Measurements from ENCODE around the gene CAMK2N1.

The CAMK2N1 gene

DNA sequence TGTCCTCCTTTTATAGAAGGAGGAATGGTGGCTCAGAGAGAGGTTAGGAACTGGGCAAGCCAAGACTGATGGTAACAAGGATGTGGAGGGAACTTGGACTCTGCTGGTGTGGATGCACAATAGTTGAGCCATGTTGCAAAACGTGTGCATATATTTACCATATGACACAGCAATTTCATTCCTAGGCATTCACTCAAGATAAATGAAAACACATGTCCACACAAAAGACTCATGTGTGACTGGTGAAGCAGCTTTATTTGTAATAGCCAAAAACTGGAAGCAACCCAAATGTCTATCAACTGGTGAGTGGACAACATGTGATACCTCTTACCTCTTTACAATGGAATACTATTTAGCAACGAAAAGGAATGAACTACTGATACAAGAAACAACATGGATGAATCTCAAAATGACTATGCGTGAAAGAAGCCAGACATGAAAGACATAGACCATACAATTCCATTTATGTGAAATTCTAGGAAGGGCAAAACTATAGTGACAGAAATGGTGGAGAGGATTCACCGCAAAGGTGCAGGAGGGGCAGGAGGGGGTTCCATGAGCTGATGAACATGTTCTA lies 36.2 kb downstream of the CAMK2N1 start:
- TF ChIP-seq GATA3 (IDR thresholded peaks at IDR 0.05; ENCODE audit: low read depth, low read length) (no peak), GATA2 (IDR thresholded peaks at IDR 0.05; ENCODE audit: low read depth, low read length) (no peak)

GRCh38 chr1:20448671-20449071 lies 37.3 kb downstream of the CAMK2N1 start:
- no peak for TF ChIP-seq GATA3 (IDR thresholded peaks at IDR 0.05; ENCODE audit: low read depth, low read length)
- TF ChIP-seq GATA2 (IDR thresholded peaks at IDR 0.05; ENCODE audit: low read depth, low read length) = no peak

- no peak for TF ChIP-seq GATA3 (IDR thresholded peaks at IDR 0.05; ENCODE audit: low read depth, low read length)
- no peak for TF ChIP-seq GATA2 (IDR thresholded peaks at IDR 0.05; ENCODE audit: low read depth, low read length)
These were observed 38.2 kb downstream of the CAMK2N1 start for GRCh38 chr1:20447794-20448193.

DNA sequence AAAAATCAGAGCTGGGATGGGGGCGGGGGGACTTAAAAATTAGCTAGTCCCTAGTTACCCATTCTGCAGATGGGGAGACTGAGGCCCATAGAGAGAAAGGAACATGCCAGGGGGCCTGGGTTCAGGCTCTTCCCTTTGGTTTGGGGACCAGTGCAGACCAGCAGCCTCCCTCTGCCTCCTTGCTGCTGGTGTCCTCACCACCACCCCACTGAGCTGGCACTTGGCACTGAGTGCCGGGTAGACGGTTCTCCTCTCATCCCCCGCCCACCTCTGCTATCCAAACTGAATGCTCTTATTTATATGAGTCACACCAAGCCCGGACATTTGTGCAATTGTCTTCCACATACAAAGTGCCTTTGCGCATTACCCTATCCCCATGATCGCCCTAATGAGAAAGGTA lies 39.2 kb downstream of the CAMK2N1 start:
- no peak for TF ChIP-seq GATA2 (IDR thresholded peaks at IDR 0.05; ENCODE audit: low read depth, low read length)

DNA sequence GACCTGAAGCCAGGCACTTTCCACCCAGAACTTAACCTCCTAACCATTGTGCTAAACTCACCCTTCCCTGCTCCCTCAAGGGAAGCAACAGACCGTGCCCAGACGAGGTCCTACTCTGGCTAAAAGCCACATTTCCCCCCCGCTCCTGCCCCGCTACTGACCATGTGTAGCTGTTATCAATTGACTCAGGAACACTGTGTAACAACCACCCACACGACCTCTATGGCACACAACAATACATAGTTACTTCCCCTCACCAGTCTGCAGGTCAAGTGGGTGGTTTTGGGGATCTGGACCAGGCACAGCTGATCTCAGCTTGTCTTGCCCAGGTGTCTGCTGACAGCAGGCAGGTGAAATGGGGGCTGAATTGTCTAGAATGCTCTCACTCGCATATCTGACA lies 40.1 kb downstream of the CAMK2N1 start:
- TF ChIP-seq GATA2 (IDR thresholded peaks at IDR 0.05; ENCODE audit: low read depth, low read length) = no peak
- TF ChIP-seq GATA3 (IDR thresholded peaks at IDR 0.05; ENCODE audit: low read depth, low read length) = no peak

GRCh38 chr1:20443703-20444586 lies 42.1 kb downstream of the CAMK2N1 start:
- TF ChIP-seq GATA3 (IDR thresholded peaks at IDR 0.05; ENCODE audit: low read depth, low read length) (no peak), GATA2 (IDR thresholded peaks at IDR 0.05; ENCODE audit: low read depth, low read length) (no peak)

DNA sequence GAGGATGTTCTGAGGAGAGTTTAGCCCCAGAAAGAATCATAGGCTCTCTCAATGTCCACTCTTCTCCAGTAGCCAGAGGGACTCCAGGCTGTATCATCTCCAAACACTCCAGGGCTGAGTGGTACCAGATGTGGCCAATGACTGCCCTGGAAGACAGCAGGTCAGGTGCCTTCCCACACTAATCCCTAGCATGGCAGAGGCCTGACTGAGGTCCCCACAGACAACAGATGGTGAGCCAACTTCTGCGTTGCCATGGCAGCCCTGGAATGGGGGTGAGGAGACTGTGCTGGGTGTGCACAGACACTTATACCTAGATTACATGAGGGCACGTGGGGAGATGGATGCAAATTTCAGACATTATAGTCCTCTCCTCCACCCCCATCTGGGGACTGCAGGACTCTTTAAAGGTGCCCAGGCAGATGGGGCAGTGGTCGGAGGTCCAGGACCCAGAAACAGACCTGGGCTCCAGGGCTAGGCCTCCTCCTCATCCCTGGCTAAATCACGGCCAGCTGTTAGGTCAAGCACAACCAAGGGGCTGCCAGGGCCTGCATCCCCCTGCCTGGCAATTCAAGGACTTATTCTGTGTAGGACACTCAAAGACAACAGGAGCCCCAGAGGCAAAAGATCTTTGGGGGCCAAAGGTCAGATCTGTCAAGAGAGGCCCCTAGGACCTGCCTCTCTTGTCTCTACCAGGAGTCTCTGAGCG lies 42.9 kb downstream of the CAMK2N1 start:
- no peak for TF ChIP-seq GATA2 (IDR thresholded peaks at IDR 0.05; ENCODE audit: low read depth, low read length)
- no peak for TF ChIP-seq GATA3 (IDR thresholded peaks at IDR 0.05; ENCODE audit: low read depth, low read length)

DNA sequence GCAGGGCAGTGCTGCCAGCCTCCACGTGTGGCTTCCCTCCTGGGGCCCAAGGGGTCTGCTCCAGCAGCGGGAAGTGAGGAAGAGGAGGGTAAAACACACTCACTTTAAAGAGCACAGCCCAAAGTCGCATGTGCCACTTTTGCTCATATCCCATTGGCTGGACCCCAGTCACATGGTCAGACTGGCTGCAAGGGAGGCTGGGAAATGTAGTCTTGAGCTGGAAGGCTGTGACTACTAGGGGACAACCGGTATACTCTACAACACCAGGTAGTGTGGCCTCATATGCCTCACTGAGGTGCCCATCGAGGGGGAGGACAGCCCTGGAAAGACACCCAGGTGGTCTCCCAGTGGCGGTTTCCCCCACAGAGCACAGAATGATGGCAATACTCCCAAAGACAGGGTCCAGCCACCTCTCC lies 45.2 kb downstream of the CAMK2N1 start:
- TF ChIP-seq GATA3 (IDR thresholded peaks at IDR 0.05; ENCODE audit: low read depth, low read length) (no peak), GATA2 (IDR thresholded peaks at IDR 0.05; ENCODE audit: low read depth, low read length) (no peak)

- TF ChIP-seq GATA2 (IDR thresholded peaks at IDR 0.05; ENCODE audit: low read depth, low read length) (no peak), GATA3 (IDR thresholded peaks at IDR 0.05; ENCODE audit: low read depth, low read length) (no peak)
These were observed 46.7 kb downstream of the CAMK2N1 start for GRCh38 chr1:20439282-20439681.

DNA sequence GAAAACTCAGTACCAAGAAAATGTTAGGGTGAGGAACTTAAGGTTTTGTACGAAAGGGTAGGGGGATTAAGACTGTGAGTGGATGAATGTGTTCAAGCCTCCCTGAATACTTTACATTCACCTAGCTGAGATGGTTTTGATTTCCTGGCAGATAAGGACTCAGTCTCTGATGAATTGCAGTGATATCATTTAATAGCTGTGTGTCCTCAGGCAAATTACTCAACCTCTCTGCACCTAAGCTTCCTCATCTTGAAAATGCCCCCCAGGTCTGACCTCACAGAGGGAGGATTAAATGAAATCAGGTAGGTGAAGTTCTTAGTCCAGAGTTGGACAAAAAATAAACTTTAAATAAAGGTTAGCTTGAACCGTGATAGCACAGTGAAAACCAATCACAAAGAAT lies 48.4 kb downstream of the CAMK2N1 start:
- peak; percentile 38; the same call in 1 of the 2 replicates for TF ChIP-seq GATA2 (IDR thresholded peaks at IDR 0.05; ENCODE audit: low read depth, low read length)
- TF ChIP-seq GATA3 (IDR thresholded peaks at IDR 0.05; ENCODE audit: low read depth, low read length) = no peak

GRCh38 chr1:20432891-20433290 lies 53.1 kb downstream of the CAMK2N1 start:
- no peak for TF ChIP-seq GATA2 (IDR thresholded peaks at IDR 0.05; ENCODE audit: low read depth, low read length)
- TF ChIP-seq GATA3 (IDR thresholded peaks at IDR 0.05; ENCODE audit: low read depth, low read length) = no peak
